Measurements from ENCODE around the gene ADORA2B. TPM values are rescaled to one million over a fixed set of nuclear protein-coding genes. Genes with fewer than 3 reads are reported as not detected.
"Not testable (repeated sequence)": the region's sequence is repeated elsewhere in the genome, so short reads cannot be mapped to it uniquely, and the experiment has no call there.

ADORA2B gene
- 0.67 TPM for total RNA-seq

DNA sequence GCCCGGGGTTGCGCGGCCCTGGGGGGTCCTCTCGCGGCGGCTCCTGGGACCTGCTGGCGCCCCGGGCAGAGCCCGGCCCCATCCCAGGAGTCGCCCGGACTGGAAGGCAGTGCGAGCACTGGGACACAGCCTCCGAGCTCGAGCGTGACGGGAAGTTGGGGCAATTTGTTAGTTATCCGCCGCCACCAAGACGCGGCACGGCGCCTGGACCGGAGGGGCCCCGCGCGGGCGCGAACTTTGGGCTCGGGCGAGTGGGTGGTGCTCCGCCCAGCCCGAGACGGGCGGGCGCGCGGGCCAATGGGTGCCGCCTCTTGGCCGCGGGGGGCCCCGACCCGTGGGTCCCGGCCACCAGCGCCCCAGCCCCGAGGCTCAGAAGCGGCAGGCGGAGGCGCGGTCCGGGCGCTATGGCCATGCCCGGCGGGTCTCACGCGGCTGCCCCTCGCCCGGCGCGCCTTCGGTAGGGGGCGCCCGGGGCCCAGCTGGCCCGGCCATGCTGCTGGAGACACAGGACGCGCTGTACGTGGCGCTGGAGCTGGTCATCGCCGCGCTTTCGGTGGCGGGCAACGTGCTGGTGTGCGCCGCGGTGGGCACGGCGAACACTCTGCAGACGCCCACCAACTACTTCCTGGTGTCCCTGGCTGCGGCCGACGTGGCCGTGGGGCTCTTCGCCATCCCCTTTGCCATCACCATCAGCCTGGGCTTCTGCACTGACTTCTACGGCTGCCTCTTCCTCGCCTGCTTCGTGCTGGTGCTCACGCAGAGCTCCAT is at the start of gene ADORA2B:
ADORA2B (plus strand) TSS at position 372 of the 768 bp plus-strand sequence; CDS start at position 491, 119 bp downstream.
- DNase-seq (ENCODE audit: low spot score) (peak; percentile 72), ATAC-seq (peak; percentile 80)
- intact Hi-C loops (cut with DNase I): no loop called here

DNA sequence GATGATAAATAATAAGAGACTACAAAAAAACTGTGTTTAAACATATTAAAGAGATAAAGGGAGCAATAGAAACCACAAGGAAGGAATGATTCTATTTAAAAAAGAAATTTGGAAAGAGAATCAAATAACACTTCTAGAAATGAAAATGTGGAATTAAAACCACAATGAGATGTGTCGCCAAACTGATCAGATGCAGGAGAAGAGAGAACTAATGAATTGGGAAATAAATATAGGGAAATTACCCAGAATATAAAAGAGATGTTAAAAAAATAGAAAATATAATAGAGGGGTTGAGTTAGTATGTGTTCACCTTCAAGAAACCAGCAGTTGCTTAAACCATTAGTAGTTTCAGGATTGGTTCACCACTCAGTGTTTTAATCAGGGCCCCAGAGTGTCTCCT is 48.7 kb upstream of the ADORA2B start:
- ATAC-seq: no peak
- intact Hi-C loops (cut with DNase I): no loop called here
- DNase-seq (ENCODE audit: low spot score): no peak

DNA sequence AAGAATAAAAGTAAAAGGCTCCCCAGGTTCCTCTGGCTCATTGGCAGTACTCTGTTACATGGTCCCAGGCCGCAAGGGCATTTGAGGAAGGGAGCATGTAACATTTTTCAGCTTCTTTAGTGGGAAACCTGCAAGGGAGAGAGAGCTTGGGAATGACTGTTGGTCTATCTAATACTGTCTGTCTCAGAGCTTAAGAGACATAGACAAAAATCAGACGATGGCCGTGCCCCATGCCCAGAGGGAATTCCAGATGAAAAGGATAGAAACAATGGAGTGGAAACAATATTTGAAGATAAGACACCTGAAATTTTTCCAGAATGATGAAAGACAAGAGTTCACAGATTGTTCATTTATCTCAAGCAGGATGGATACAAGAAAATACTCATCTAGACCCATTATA is 48.1 kb upstream of the ADORA2B start:
- ATAC-seq (no peak), DNase-seq (ENCODE audit: low spot score) (no peak)
- intact Hi-C loops (cut with DNase I): no loop called here

DNA sequence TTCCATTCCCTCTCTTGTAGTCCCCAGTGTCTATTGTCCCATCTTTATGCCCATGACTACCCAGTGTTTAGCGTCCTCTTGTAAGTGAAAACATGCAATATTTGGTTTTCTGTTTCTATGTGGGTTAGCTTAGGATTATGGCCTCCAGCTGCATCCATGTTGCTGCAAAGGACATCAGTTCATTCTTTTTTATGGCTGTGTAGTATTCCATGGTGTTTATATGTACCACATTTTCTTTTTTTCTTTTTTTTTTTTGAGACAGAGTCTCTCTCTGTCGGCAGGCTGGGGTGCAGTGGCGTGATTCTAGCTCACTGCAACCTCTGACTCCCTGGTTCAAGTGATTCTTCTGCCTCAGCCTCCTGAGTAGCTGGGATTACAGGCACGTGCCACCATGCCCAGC is 45.3 kb upstream of the ADORA2B start:
- intact Hi-C loops (cut with DNase I); ATAC-seq: not testable (repeated sequence)

GRCh38 chr17:15900871-15901270 is 44.1 kb upstream of the ADORA2B start:
- intact Hi-C loops (cut with DNase I): no loop called here
- no peak for DNase-seq (ENCODE audit: low spot score)
- no peak for ATAC-seq

More for the DNA sequence above, 45.3 kb upstream of the ADORA2B start:
- DNase-seq (ENCODE audit: low spot score): not testable (repeated sequence)

GRCh38 chr17:15905236-15905635 is 39.7 kb upstream of the ADORA2B start:
- intact Hi-C loops (cut with DNase I); DNase-seq (ENCODE audit: low spot score); ATAC-seq: not testable (repeated sequence)

DNA sequence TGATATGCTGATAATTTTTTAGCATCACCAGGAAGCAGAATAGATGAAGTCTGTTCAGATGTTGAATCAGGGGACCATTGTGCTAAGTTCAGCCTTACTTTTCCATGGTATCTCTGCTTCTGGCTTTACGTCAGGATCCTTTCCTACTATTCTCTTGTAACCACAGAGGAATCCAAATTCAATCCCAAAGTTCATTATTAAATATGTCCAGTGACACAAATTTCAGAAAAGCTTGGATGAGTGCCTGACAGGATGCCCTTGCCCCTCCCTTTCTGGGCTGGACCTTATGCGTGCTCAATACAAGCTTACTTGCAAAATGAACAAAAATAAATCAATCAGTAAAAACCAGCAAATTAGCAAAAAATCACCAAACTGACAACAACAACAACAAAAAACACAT is 37.6 kb upstream of the ADORA2B start:
- no peak for DNase-seq (ENCODE audit: low spot score)
- ATAC-seq: no peak
- intact Hi-C loops (cut with DNase I): no loop called here

DNA sequence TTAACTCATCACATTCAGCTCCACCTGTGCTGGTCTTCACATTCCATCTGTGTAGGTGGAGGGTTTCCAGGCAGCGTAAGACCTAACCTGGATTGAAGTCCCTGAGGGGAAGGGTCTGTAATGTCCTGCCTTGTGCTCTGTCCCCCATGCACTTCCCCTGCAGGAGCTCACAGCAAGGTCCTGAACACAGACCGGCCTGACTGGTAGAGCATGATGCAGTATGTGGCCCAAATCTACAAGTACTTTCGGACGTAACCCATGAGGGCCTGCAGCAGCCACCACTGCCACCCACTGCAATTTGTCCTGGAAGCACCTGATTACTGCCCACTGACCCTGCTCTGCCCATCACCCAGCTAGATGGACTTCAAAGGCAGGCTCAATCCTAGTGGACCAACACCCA is 36.6 kb upstream of the ADORA2B start:
- intact Hi-C loops (cut with DNase I): no loop called here
- no peak for ATAC-seq
- no peak for DNase-seq (ENCODE audit: low spot score)

DNA sequence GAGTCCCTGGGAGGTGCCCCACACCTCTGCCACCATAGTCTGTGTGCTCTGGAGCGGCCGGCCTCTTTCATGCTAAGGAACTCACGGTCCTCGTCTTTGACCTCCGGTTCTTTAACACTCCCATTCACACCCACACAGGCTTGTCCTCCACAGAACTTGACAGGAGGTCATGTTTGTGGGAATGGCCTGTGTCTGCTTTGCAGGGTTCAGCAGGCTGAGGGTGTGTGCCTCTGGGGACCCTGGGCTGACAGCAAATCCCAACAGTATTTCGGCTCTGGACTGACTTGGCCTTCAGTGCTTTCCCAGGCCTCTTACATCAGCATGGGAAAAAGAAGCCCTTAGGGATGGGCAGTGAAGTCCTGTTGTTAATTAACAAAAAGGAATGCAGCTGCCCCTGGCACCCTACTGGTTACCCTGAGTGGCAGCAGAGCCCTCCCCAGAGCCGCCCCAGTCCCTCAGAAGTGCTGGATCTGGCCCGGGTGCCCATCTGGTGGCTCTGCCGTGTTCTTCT is 35.4 kb upstream of the ADORA2B start:
- DNase-seq (ENCODE audit: low spot score) (peak; percentile 6), ATAC-seq (no peak)
- intact Hi-C loops (cut with DNase I): no loop called here

DNA sequence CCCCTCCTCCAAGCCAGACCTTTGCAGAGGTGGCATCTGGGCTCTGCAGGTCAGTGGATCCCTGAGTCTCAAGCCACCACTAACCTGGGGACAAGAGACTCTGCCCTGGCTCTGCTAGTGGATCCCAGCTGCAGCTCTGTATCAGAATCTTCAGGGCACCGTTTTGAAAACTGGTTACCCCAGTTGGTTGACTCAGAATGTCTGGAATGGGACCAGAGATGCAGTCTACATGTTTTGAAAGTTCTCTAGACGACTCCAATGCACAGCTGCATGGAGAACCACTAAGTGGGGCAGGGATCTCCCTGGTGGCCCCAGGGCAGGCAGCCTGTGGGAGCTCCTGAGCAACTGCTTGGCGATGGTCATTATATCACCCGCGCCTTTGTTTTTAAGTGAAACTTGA is 34.1 kb upstream of the ADORA2B start:
- DNase-seq (ENCODE audit: low spot score): peak; percentile 5
- no peak for ATAC-seq
- intact Hi-C loops (cut with DNase I): no loop called here

DNA sequence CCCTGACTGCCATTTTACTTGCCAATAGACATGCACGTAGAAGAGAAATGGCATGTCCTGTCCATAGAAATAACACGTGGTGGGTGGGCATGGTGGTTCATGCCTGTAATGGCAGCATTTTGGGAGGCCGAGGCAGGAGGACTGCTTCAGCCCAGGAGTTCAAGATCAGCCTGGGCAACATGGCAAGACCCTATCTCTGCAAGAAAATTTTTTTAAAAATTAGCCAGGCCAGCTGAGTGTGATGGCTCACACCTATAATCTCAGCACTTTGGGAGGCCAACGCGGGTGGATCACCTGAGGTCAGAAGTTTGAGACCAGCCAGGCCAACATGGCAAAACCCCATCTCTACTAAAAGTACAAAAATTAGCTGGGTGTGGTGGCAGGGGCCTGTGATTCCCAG is 33.2 kb upstream of the ADORA2B start:
- intact Hi-C loops (cut with DNase I); DNase-seq (ENCODE audit: low spot score): not testable (repeated sequence)

GRCh38 chr17:15912416-15912955 is 32.4 kb upstream of the ADORA2B start:
- intact Hi-C loops (cut with DNase I): no loop called here
- no peak for DNase-seq (ENCODE audit: low spot score)
- ATAC-seq: no peak

More for the DNA sequence above, 33.2 kb upstream of the ADORA2B start:
- not testable (repeated sequence) for ATAC-seq

GRCh38 chr17:15913826-15914225 is 31.1 kb upstream of the ADORA2B start:
- intact Hi-C loops (cut with DNase I): no loop called here
- DNase-seq (ENCODE audit: low spot score) (no peak), ATAC-seq (no peak)

DNA sequence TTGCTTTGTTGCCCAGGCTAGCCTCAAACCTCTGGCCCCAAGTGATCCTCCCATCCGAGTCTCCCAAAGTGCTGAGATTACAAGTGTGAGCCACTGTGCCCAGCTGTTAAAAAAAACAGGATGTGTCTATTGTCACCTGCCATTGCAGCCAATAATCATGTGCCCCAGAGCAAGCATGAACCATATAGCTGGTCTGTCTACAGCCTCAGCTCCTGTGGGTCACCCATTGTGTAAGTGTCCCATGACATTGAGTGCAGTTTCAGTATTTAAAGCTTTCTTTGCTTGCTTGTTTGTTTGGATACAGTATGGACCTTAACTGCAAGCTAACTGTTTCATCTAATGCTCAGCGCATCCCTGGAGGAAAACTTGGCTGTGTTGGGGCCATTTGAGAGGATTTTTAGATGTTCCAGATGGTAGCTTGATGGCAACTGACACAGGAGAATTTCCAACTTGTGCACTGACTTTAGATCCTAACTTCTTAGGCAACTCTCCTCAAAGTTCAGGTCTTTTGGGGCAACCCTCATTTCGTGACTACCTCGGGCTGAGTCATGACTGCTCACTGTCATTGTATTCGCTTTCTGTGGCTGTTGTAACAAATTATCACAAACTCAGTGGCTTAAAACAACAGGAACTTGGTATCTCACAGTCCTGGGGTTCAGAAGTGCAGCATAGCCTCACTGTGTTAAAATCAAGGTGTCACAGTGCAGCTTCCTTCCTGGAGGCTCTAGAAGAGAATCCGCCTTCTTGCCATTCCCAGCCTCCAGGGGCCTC is 30.3 kb upstream of the ADORA2B start:
- DNase-seq (ENCODE audit: low spot score) (no peak), ATAC-seq (no peak)
- intact Hi-C loops (cut with DNase I): no loop called here

DNA sequence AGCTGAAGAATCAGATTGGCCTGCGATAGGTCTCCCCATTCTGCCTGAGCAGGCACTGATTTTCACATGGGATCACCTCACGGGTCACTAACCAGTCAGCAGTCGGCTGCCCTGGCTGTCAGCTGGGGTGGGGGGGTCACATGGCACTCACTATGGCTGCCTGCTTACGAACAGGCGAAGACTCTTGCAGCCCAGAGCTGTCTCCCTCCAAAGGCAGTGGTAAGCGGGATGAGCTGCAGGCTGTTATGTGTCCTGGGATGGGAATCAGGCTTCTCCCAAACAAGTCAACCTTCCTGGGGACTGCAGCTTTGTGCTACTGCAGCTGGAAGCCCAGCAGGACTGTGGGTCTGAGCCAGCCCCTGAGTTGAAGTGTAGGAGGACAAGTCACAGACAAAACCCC is 29.0 kb upstream of the ADORA2B start:
- no peak for ATAC-seq

DNA sequence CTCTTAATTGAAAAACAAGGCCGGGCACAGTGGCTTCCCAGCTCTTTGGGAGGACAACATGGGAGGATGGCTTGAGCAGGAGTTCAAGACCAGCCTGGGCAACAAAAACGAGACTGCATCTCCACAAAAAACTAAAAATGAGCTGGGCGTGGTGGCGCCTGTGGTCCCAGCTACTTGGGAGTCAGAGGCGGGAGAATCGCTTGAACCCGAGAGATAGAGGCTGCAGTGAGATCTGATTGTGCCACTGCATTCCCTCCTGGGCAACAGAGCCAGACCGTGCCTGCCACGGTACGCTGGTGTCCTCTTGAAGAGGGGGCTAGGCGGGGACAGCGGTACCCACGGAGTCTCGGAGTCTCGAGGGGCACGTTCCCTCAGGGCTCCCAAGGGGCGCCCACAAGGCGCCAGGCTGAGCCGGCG is 27.9 kb upstream of the ADORA2B start:
- intact Hi-C loops (cut with DNase I): no loop called here
- DNase-seq (ENCODE audit: low spot score): no peak
- ATAC-seq: no peak

More for the DNA sequence above, 29.0 kb upstream of the ADORA2B start:
- no peak for DNase-seq (ENCODE audit: low spot score)
- intact Hi-C loops (cut with DNase I): no loop called here

DNA sequence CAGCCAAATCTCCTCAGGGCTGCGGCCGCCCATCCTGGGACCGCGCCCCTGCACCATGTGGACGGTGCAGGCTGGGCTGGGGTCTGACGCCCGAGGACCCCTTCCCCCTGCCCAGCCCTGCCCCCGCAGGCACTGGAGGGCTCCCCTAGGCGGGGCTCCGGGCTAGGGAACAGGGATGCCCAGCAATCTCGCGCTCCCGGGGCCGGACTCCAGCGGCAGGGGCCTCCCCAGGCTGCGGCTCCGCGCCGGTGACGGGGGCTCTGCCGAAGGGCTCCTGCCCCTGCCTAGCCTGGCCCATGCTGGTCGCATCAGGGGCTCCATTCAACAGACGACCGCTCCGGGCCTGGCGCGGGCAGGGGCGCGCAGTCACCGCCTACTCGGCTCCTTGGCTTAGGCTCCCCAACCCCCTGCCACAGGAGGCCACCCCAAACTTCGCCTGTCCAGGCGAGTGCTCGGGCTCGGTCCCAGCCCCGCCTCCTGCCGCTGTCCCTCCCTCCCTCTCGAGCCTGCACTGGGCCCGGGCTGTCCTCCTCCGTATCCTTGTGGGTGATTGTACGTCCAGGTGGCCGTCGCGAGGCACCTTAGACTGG is 27.4 kb upstream of the ADORA2B start:
- no peak for DNase-seq (ENCODE audit: low spot score)
- ATAC-seq: peak; percentile 59

GRCh38 chr17:15918261-15918660 is 26.7 kb upstream of the ADORA2B start:
- no peak for DNase-seq (ENCODE audit: low spot score)
- ATAC-seq: no peak
- intact Hi-C loops (cut with DNase I): no loop called here

More for the DNA sequence above, 27.4 kb upstream of the ADORA2B start:
- intact Hi-C loops (cut with DNase I): no loop called here

DNA sequence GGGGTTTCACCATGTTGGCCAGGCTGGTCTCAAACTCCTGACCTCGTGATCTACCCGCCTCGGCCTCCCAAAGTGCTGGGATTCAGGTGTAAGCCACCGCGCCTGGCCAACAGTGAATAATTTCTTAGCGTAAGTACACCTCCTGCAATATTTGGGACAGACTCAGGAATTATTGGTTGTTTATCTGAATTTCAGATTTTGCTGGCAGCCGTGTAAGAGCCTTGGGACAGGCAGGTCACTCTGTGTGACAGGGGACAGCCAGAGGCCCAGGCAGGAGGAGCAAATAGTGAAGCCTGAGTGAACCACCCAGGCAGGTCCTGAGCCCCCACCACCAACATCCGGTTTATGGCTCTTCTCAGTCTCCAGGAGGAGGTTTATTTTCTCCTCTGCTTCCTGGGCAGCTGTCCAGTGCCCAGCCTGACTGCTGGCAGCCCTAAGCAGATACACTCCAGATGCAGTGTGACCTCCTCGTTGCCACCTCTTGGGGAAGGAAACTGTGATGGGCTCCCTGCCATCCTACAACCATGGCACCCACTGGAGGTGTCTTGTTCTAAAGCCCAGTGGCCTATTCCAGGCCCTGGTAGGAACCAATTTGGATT is 26.2 kb upstream of the ADORA2B start:
- ATAC-seq (no peak), DNase-seq (ENCODE audit: low spot score) (no peak)
- intact Hi-C loops (cut with DNase I): no loop called here
